Keratinocyte (primary cell): ENCODE measurements around the gene ASCL1.

Experiments used
- CTCF ChIP-seq, 3 experiments: IDR thresholded peaks in 1 of 3; conservative IDR thresholded peaks in 1 of 3; optimal IDR thresholded peaks in 1 of 3; 2 replicates in 2 of 3; 3 replicates in 1 of 3; pipeline versions ENCODE3 to v1.5.1; 2011; ENCODE audit warnings: low read length in 3 of 3, mild to moderate bottlenecking in 3 of 3, moderate library complexity in 2 of 3, control low read depth in 1 of 3, inconsistent platforms in 1 of 3; ENCODE audit not compliant: insufficient read depth in 2 of 3; ENCODE audit errors: extremely low read depth in 1 of 3
- EZH2 ChIP-seq: IDR thresholded peaks from one replicate; pipeline ENCODE4 v1.6.1; 2012; ENCODE audit warnings: inconsistent platforms, mild to moderate bottlenecking, low read length, moderate library complexity

DNA sequence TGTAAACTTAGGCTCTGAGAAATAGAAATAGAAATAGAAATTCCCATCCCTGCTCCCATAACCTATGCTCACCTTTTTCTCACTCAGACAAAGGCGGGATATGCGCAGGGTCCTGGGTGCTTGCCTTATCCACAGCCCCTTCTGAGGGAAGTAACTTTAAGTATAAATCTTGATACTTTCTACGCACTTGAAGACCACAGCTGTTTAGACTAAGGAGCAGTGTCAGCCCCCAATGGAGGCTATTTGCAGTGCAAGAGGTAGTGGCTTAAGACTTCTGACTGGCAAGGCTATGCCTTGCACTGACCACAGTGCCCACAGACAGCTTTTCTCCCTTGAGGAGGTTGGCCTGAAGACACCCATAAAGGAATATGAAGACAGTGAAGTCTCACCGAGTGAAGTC is 35.2 kb downstream of the ASCL1 start:
- TF ChIP-seq CTCF (optimal IDR thresholded peaks at IDR 0.05 in 1 of 3, IDR thresholded peaks at IDR 0.05 in 1 of 3, conservative IDR thresholded peaks at IDR 0.05 in 1 of 3; ENCODE audit: extremely low read depth in 1 of 3, insufficient read depth in 2 of 3, low read length in 3 of 3) = no peak
- TF ChIP-seq EZH2 = no peak
